Glomerular visceral epithelial cell (primary cell): Measurements from ENCODE around the gene HOXC13.

Experiments
- DNase-seq: peaks from one replicate; pipeline ENCODE4 v3.0.0-alpha.2; 2016; ENCODE audit errors: extremely low spot score

The HOXC13 gene

GRCh38 chr12:53970451-53970850 lies 31.8 kb downstream of the HOXC13 start:
- no peak for DNase-seq

DNA sequence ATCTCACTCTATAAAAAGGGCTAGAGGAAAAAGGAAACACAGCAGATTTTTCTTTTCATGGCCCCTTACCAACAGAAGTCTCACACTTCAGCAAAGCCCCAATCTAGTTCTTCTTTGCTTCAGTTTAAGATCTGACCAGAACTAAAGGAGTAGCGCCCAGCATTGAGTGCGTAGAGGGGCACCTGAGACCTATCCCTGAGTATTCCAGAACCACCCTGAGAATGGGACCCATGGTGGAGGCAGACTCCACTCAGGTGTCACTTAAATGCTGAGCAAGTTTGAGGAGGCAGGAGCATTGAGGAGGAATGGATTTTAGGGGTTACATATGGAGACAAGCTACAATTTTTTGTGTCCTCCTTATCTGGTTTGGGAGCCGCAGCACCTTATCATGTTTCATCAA lies 32.5 kb downstream of the HOXC13 start:
- DNase-seq: no peak

- DNase-seq: no peak
Observed at GRCh38 chr12:53971686-53972085, 33.1 kb downstream of the HOXC13 start.

- peak; percentile 63 for DNase-seq
Observed at GRCh38 chr12:53972152-53972702, 33.6 kb downstream of the HOXC13 start.

DNA sequence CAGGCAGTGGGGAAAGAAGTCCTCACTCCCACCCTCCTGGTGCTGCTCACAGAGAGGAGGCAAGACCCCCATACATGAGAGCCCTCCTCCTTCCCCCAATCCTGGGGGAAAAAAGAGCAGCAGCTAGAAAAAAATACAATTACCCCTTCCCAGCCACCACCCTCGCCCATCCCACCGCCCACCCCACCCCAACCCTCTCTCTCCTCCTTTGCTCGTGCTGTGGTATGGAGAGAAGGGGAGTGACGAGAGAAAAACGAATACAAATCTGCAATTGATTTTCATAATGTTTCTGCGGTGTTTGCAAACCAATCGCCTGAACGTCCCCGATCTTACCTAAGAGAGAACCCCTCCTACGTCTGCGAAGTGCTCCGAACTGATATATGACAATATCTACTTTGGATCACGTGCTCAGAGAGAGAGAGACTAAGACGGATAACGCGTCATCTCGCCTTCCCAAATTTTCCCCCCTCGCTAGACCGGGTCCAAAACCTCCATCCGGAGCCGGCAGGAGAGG lies 34.1 kb downstream of the HOXC13 start, which contains the start of gene HOXC11:
TSS of gene HOXC11 (plus strand) at position 405 of the 514 bp plus-strand sequence. CDS start 116 bp downstream, outside the sequence.
- DNase-seq: no peak

DNA sequence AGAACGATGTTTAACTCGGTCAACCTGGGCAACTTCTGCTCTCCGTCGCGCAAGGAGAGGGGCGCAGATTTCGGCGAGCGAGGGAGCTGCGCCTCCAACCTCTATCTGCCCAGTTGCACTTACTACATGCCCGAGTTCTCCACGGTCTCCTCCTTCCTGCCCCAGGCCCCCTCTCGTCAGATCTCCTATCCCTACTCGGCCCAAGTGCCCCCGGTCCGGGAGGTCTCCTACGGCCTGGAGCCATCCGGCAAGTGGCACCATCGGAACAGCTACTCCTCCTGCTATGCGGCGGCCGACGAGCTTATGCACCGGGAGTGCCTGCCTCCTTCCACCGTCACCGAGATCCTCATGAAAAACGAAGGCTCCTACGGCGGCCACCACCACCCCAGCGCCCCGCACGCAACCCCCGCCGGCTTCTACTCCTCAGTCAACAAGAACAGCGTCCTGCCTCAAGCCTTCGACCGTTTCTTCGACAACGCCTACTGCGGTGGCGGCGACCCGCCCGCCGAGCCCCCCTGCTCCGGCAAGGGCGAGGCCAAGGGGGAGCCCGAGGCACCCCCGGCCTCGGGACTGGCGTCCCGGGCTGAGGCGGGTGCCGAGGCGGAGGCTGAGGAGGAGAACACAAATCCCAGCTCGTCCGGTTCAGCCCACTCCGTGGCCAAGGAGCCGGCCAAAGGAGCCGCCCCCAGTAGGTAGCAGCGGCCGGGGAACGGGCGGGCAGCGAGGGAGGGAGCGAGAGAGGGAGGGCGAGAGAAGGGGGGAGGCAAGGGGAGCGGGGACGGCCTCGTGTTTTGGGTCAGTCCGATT lies 34.8 kb downstream of the HOXC13 start:
- peak; percentile 74 for DNase-seq

GRCh38 chr12:53974084-53975063 lies 35.7 kb downstream of the HOXC13 start, which contains the start of gene HOTAIR:
TSS of gene HOTAIR (minus strand) at chr12:53974954.
- DNase-seq: peak; percentile 78

DNA sequence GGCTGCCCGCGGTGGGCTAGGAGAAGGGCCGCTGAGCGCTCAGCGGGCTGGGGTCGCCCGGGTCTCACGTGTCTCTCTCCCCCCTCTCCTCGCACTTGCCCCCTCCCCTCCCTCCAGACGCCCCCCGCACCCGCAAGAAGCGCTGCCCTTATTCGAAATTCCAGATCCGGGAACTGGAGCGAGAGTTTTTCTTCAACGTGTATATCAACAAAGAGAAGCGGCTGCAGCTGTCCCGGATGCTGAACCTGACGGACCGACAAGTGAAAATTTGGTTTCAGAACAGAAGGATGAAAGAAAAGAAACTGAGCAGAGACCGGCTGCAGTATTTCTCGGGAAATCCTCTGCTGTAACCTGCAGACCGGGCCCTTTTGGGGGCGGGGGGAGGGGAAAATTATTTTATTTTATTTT lies 36.4 kb downstream of the HOXC13 start:
- DNase-seq: peak; percentile 27

DNA sequence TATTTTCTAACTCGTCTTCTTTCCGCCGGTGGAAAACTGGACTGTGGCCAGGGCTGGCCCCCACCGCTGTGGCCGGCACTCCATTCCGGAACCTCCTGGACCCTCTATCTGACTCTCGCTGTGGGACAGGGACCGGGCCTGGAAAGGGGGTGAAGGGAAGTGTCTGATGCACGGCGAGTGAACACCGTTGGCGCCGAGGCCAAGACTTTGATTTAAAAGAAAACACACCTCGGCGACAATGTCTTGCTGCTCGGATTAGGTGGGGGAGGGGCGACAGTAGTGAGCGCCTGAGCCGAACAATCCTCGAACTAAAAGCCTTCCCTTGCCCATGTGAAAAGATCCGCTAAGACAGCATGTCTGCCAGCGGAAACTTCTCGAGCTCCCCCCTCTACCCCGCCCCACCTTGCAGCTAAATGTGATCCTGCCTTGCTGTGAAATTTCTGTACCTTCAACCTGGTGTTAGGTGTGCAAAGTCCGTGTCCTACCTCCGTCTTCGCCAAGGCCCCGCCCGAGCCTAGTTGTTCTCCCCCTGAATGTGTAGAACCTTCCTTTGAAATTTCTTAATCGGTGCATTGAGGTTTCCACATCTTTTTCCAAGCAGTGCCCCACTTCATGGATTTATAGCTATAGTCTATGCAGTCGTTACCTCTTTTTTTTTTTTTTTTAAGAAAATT lies 37.0 kb downstream of the HOXC13 start:
- DNase-seq: no peak

GRCh38 chr12:53976172-53976822 lies 37.7 kb downstream of the HOXC13 start:
- DNase-seq: no peak

DNA sequence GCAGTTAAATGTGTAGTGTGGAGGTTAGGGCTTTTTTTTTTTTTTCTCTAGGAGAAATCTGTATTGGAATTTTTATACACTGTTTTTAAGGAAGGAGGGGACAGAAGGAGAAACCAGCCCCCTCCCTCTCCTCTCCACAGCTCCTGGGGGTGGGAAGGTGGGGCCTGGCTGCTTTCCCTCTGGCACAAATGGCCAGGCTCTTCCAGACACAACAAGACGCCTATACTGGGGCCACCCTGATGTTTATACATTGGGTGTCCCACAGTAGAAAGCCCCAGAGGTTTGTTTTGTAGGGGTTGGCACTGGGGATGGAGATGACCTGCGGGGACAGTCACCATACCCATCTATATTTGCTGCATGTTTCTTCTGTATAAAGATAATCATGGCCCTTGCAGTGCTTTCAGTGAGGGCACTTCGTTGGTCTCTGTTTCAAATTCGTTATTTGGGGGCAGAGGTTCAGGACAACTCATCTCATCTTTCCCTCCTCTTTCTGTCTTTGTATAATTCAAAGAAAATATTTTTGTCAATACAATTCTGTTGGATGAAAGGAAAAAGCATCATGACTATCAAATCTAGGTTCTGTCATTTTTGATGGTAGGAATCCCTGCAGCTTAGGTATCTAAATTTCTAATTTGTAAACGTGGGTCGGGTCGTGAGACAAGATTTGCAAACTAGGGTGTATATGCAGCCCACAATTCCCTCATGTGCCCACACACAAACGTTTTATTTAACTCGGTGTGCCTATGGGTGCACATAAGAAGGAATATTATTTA lies 38.4 kb downstream of the HOXC13 start:
- DNase-seq: no peak

DNA sequence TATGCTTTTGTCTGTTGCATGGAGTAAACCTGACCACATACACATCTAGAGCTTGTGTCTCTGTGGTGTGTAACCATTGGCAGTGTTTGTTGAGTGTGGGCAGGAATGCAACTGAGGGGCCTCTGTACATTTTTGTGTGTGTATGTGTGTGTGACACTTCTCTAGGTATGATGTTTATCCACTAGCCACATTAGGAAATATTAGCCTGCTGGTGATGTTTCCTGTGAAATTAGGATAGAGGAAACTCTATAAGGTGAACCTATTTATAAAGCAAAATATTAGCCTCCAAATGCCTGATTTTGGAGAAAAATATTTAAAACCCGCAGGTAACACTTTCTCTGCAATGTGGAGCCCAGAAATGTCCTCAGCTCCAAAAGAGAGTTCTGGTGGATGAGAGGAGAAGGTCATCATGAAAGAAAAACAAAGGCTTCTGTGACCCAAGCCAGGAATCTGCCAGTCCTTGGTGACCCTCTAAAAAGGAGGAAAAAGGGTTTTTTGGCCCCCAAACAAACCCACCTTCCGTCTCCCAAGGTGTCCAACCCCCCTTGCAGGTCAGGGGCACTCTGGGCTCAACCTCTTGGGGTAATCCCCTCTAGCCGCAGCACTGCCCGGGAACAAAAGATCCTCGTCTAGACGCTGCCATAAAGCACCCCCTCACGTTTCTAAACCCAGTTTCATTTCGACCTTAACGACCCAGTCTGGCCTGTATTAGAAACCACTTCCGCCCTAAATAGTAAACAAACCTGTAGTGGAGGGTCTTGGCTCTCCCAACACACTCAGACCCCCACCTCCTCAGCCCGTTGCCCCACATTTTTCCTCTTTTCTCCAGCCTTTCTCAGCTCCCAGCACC lies 39.2 kb downstream of the HOXC13 start:
- no peak for DNase-seq

DNA sequence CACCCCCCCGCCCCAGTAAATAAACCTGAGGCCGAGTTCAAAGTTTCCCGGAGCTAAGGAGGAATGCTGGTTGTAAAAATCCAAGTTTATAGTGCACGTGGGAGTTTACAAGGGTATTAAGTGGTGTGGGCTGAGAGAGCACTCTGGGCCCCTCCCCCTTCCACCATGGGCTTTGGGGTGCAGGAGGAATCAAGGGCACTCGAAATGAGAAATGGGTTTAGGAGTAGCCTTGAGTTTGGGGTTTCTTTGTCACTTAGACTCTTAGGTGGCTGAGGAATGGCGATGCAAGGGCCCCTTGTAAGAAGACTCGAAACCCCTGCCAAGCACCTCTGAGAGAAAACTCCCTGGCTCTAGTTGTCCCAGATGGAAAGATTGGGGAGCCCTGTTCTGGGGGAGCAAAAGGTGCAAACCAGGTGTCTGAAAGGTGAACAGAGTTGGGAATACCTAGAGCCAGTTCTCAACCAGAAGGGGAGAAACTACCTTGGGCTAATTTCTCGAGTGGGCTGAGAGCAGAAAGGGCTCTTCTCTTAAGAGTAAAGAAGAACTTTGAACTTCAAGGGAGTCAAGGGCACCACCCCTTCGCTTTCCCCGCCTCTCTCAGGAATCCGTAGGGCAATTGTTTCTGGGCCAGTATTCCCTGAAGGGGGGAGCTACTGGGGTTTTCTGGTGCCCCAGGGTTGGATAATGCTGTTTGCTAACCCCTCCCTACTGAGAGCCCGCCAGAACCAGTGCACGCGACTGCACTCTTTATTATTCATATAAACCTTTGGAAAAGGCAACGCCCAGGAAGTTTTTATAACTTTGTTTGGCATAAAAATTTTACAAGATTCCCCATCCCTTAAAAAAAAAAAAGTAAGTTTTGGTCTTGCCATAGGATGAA lies 40.1 kb downstream of the HOXC13 start:
- DNase-seq: peak; percentile 51

DNA sequence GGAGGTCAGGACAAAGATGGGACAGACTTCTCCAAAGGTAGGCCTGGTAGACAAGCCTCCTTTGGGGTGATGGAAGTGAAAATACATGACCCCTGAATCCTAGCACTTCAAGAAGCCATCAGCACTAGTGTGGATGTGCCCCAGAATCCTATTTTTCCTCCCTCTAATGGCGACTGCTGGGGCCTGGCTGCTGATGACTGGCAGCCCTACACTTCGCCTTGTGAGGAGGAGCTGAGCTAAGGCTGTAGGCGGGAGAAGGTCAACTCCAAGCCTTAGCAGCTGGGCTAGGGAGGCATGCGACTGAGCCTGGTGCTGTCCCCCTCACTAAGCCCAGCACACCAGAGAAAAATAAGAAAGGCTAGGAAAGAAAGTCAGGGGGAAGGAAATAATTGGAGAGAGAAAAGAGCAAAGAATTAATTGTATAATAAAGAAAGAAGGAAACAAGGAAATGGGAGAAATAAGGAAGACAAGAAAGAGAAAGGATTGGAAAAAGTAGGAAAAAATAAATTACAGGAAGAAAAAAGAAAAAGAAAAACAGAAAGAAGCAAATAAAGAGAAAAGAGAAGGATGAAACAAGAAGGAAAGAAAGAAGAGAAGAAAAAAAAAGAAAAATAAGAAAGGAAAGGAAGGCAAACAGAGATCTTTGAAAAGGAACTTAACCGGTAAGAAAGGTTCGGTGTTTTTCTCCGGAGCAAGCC lies 41.6 kb downstream of the HOXC13 start:
- peak; percentile 60 for DNase-seq

GRCh38 chr12:53980802-53981496 lies 42.3 kb downstream of the HOXC13 start:
- DNase-seq: peak; percentile 30

- DNase-seq: peak; percentile 72
Observed at GRCh38 chr12:53981634-53982565, 43.3 kb downstream of the HOXC13 start.
